ENCODE data around the gene ST3GAL5. TPM values are rescaled to one million over a fixed set of nuclear protein-coding genes. Genes with fewer than 3 reads are reported as not detected.

The ST3GAL5 gene
- total and polyA plus RNA-seq, 2 experiments from 2014 or later, result 11.9 to 12.5 TPM

- Histone ChIP-seq H3K36me3 (no peaks in the 10 kb centered on the region), H3K27me3 (no peaks in the 10 kb centered on the region), H3K9me3 (ENCODE audit: low read depth) (no peaks in the 10 kb centered on the region), H3K4me1 (ENCODE audit: low read depth) (no peaks in the 10 kb centered on the region), H3K27ac (no peak overlapping the region), H3K4me3 (no peak overlapping the region)
- peak; percentile 66 for TF ChIP-seq CTCF (IDR thresholded peaks at IDR 0.05; ENCODE audit: low read depth, low read length)
- DNase-seq (ENCODE audit: low read depth in 1 of 2, low spot score in 1 of 2), result peak in 1 of 2 donors; percentile 43
Observed at GRCh38 chr2:85804583-85804982, 84.2 kb downstream of the ST3GAL5 start.

GRCh38 chr2:85803704-85804425 is 84.9 kb downstream of the ST3GAL5 start:
- H3K4me1 ChIP-seq (ENCODE audit: low read depth), result no peaks in the 10 kb centered on the region
- no peak overlapping the region for H3K4me3 ChIP-seq
- no peak for TF ChIP-seq CTCF (IDR thresholded peaks at IDR 0.05; ENCODE audit: low read depth, low read length)
- no peak for DNase-seq (ENCODE audit: low read depth in 1 of 2, low spot score in 1 of 2)
- H3K27ac ChIP-seq, result no peak overlapping the region
- H3K27me3 ChIP-seq, result no peaks in the 10 kb centered on the region
- H3K9me3 ChIP-seq (ENCODE audit: low read depth), result no peaks in the 10 kb centered on the region
- H3K36me3 ChIP-seq, result no peaks in the 10 kb centered on the region

- Histone ChIP-seq H3K27ac (no peak overlapping the region), H3K4me3 (no peak overlapping the region), H3K4me1 (ENCODE audit: low read depth) (no peaks in the 10 kb centered on the region), H3K9me3 (ENCODE audit: low read depth) (no peaks in the 10 kb centered on the region), H3K36me3 (no peaks in the 10 kb centered on the region), H3K27me3 (no peaks in the 10 kb centered on the region)
- TF ChIP-seq CTCF (IDR thresholded peaks at IDR 0.05; ENCODE audit: low read depth, low read length), result no peak
- no peak for DNase-seq (ENCODE audit: low read depth in 1 of 2, low spot score in 1 of 2)
Observed at GRCh38 chr2:85802354-85803103, 86.3 kb downstream of the ST3GAL5 start.

GRCh38 chr2:85801871-85802270 is 86.9 kb downstream of the ST3GAL5 start:
- Histone ChIP-seq H3K36me3 (no peaks in the 10 kb centered on the region), H3K27me3 (no peaks in the 10 kb centered on the region), H3K4me1 (ENCODE audit: low read depth) (no peaks in the 10 kb centered on the region), H3K9me3 (ENCODE audit: low read depth) (no peaks in the 10 kb centered on the region), H3K4me3 (no peak overlapping the region), H3K27ac (no peak overlapping the region)
- TF ChIP-seq CTCF (IDR thresholded peaks at IDR 0.05; ENCODE audit: low read depth, low read length), result no peak
- no peak for DNase-seq (ENCODE audit: low read depth in 1 of 2, low spot score in 1 of 2)

- H3K4me1 ChIP-seq (ENCODE audit: low read depth), result no peaks in the 10 kb centered on the region
- no peak for TF ChIP-seq CTCF (IDR thresholded peaks at IDR 0.05; ENCODE audit: low read depth, low read length)
- no peaks in the 10 kb centered on the region for H3K9me3 ChIP-seq (ENCODE audit: low read depth)
- DNase-seq (ENCODE audit: low read depth in 1 of 2, low spot score in 1 of 2), result no peak
- H3K27ac ChIP-seq, result no peak overlapping the region
- H3K27me3 ChIP-seq, result no peaks in the 10 kb centered on the region
- no peak overlapping the region for H3K4me3 ChIP-seq
- no peaks in the 10 kb centered on the region for H3K36me3 ChIP-seq
Observed at GRCh38 chr2:85800586-85800985, 88.2 kb downstream of the ST3GAL5 start.

Data from cardiac muscle cell (in vitro differentiated cells and primary cell).